Measurements from ENCODE around the gene SEPTIN2. TPM values are rescaled to one million over a fixed set of nuclear protein-coding genes. Genes with fewer than 3 reads are reported as not detected.

The SEPTIN2 gene
- total RNA-seq, 2 experiments from 2014 or later = 198 to 275 TPM

DNA sequence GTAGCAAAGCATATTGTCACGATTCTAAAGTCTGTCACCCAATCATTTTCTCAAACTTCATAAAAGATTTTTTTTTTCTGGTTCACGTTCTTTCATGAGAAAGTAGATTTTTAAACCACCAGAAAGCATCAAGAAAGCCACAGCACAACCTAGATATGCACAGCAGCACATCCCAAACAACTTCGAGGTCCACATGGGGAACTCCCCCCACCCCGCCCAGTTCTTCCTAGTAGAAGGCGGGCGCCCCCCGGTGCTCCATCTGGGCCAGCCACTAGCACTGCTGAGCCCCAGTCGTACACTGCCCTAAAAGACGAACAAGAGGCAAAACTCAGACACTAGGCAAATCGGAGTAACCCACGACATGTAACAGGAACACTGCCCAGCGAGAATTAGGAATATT is 15.7 kb upstream of the SEPTIN2 start:
- no peak overlapping the region for H3K4me2 ChIP-seq (ENCODE audit: low read length)
- no peak for DNase-seq (ENCODE audit: low spot score)
- intact Hi-C loops (cut with micrococcal nuclease; ENCODE audit: unreplicated experiment) = no loop called here
- H3K9me2 ChIP-seq (ENCODE audit: insufficient read depth, low read length) = no peaks in the 10 kb centered on the region
- no peaks in the 10 kb centered on the region for H3K9me3 ChIP-seq (ENCODE audit: low read length)
- H3K36me3 ChIP-seq (ENCODE audit: insufficient read depth, low read length) = peaks cover 17% of the 10 kb centered on the region
- H3K27ac ChIP-seq (ENCODE audit: low read depth, low read length, poor library complexity, severe bottlenecking) = no peak overlapping the region
- peaks cover 4% of the 10 kb centered on the region; the same call in 1 of the 2 replicates for H4K20me1 ChIP-seq (ENCODE audit: insufficient read depth, low read length)
- no peak overlapping the region for H2AFZ ChIP-seq (ENCODE audit: low read length)
- BruUV-seq (replicated peaks) = no TSS peak
- H3K4me3 ChIP-seq (ENCODE audit: low read depth, low read length, poor library complexity, severe bottlenecking) = no peak overlapping the region
- TF ChIP-seq EZH2phosphoT487 (IDR thresholded peaks at IDR 0.05; ENCODE audit: borderline replicate concordance, low read depth, low read length) (no peak), CTCF (conservative IDR thresholded peaks at IDR 0.05; ENCODE audit: low read length) (peak; percentile 29; the same call in 1 of the 2 replicates)
- peaks cover 6% of the 10 kb centered on the region for H3K4me1 ChIP-seq (ENCODE audit: insufficient read depth, low read length, poor library complexity, severe bottlenecking)
- peaks cover 68% of the 10 kb centered on the region; the same call in 1 of the 2 replicates for H3K79me2 ChIP-seq (ENCODE audit: insufficient read depth, low read depth, low read length)
- ChIA-PET CTCF (ENCODE audit: unreplicated experiment) (no interaction called here), POLR2A (no interaction called here)

DNA sequence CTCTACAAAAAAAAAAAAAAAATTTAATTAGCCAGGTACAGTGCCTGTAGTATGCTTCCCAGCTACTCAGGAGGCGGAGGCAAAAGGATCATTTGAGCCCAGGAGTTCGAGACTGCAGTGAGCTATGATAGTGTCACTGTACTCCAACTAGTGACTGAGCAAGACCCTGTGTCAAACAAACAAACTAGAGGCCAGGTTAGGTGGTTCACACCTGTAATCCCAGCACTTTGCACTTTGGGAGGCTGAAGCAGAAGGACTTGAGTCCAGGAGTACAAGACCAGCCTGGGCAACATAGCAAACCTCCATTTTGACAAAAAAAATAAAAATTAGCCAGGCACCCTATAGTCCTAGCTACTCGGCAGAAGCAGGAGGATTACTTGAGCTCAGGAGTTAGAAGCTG is 13.6 kb upstream of the SEPTIN2 start:
- intact Hi-C loops (cut with micrococcal nuclease; ENCODE audit: unreplicated experiment) = no loop called here
- Histone ChIP-seq H3K36me3 (ENCODE audit: insufficient read depth, low read length) (peaks cover 9% of the 10 kb centered on the region; the same call in 1 of the 2 replicates), H3K4me2 (ENCODE audit: low read length) (no peak overlapping the region), H3K79me2 (ENCODE audit: insufficient read depth, low read depth, low read length) (peaks cover 50% of the 10 kb centered on the region; the same call in 1 of the 2 replicates), H3K4me3 (ENCODE audit: low read depth, low read length, poor library complexity, severe bottlenecking) (no peak overlapping the region), H3K9me3 (ENCODE audit: low read length) (no peaks in the 10 kb centered on the region), H4K20me1 (ENCODE audit: insufficient read depth, low read length) (no peaks in the 10 kb centered on the region; the same call in 1 of the 2 replicates), H3K4me1 (ENCODE audit: insufficient read depth, low read length, poor library complexity, severe bottlenecking) (no peaks in the 10 kb centered on the region), H2AFZ (ENCODE audit: low read length) (no peak overlapping the region), H3K9me2 (ENCODE audit: insufficient read depth, low read length) (no peaks in the 10 kb centered on the region), H3K27ac (ENCODE audit: low read depth, low read length, poor library complexity, severe bottlenecking) (no peak overlapping the region)
- TF ChIP-seq CTCF (conservative IDR thresholded peaks at IDR 0.05; ENCODE audit: low read length) (no peak), EZH2phosphoT487 (IDR thresholded peaks at IDR 0.05; ENCODE audit: borderline replicate concordance, low read depth, low read length) (no peak)
- ChIA-PET CTCF (ENCODE audit: unreplicated experiment) (no interaction called here), POLR2A (interaction anchor here (1.4 kb wide), 1 partner anchor 22 kb away, joined by 4 read pairs; no protein-coding TSS in a partner anchor)
- no peak for DNase-seq (ENCODE audit: low spot score)
- no TSS peak for BruUV-seq (replicated peaks)

DNA sequence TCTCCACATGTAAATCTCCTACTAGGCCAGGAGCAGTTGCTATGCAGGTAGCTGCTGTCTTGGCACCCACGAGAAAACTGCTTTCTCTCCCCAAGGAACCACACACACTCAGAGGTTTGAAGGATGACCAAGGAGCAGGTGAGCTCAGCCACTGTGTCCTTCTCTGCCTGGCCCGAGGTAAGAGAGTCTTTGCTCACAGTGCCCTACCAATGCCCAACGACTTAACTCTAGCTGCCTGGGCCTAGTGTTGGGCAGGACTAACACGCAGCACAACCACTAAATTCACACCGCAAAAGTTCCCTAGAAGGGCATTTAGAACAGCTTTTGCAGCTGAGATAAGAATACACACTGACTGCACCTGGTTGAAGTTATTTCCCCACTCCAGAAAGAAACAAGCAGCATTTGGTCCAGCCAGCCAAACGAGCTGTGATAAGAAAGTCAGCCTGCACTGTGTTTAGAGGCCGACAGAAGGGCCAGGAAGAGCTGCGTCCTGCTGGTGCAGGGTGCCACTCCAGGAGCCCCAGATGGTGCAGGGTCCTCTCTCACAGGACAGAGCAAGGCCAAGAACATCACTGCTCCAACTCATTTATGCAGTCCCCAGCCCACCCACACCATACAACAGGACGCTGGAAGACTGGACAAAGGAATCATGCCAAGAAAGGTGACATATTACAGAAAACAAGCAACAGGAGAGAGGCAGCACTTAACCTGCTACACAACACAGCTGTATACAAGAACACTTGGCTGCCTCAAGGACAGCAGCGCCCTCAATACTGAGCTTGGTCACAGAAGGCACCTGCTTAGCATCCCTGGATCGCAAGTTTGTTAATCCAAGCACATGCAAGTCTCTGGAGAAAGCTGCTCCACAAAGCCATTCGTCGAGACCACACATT is 12.7 kb upstream of the SEPTIN2 start:
- CTCF ChIA-PET (ENCODE audit: unreplicated experiment) = no interaction called here
- Histone ChIP-seq H3K4me3 (ENCODE audit: low read depth, low read length, poor library complexity, severe bottlenecking) (no peak overlapping the region), H4K20me1 (ENCODE audit: insufficient read depth, low read length) (no peaks in the 10 kb centered on the region; the same call in 1 of the 2 replicates), H3K4me2 (ENCODE audit: low read length) (no peak overlapping the region), H3K9me3 (ENCODE audit: low read length) (no peaks in the 10 kb centered on the region), H2AFZ (ENCODE audit: low read length) (no peak overlapping the region), H3K9me2 (ENCODE audit: insufficient read depth, low read length) (no peaks in the 10 kb centered on the region), H3K36me3 (ENCODE audit: insufficient read depth, low read length) (peaks cover 3% of the 10 kb centered on the region; the same call in 1 of the 2 replicates), H3K4me1 (ENCODE audit: insufficient read depth, low read length, poor library complexity, severe bottlenecking) (no peaks in the 10 kb centered on the region), H3K79me2 (ENCODE audit: insufficient read depth, low read depth, low read length) (peaks cover 54% of the 10 kb centered on the region; the same call in 1 of the 2 replicates), H3K27ac (ENCODE audit: low read depth, low read length, poor library complexity, severe bottlenecking) (no peak overlapping the region)
- intact Hi-C loops (cut with micrococcal nuclease; ENCODE audit: unreplicated experiment) = no loop called here
- TF ChIP-seq EZH2phosphoT487 (IDR thresholded peaks at IDR 0.05; ENCODE audit: borderline replicate concordance, low read depth, low read length) (no peak), CTCF (conservative IDR thresholded peaks at IDR 0.05; ENCODE audit: low read length) (no peak)
- POLR2A ChIA-PET = interaction anchor here (0.7 to 1.5 kb wide), 2 partner anchors 11 to 12 kb away, joined by 3 to 6 read pairs; no protein-coding TSS in a partner anchor
- no TSS peak for BruUV-seq (replicated peaks)
- DNase-seq (ENCODE audit: low spot score) = no peak

Measured in OCI-LY7 (cell line).